Activated gamma-delta T cell (primary cell): Measurements from ENCODE around the gene CACNA1G.

Source experiments
- DNase-seq: peaks from one replicate; lab custom pipeline; 2025; lab: John Stamatoyannopoulos, UW

The CACNA1G gene

GRCh38 chr17:50588391-50589049, 28.0 kb downstream of the CACNA1G start:
- DNase-seq = no peak

DNA sequence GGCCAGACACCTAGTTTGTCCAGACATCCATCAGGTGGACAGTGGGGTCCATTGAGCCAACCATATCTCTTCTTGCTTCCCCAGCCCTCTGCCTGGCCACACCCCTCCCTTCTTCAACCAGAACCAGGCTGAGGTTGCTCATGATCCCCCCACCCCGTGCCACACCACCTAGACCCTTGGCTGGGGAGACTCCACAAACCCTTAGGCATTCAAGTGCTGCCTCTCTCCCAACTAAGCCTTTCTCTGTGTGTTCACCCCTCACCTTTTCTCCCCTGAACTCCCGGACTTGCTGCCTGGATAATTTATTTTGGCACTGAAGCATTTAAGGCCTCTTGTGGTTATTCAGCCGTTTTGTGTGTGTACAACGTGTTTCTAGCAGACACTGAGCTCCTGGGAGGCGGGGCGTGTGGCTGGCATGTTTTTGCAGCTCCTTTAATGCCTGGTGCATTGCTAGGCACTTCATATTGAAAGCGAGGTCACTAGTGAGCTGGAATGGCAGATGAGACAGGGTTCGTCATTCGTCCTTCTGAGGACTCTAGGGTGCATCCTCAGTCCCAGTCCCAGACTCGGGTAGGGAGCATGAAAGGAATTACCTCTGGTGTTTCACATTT, 28.7 kb downstream of the CACNA1G start:
- DNase-seq = no peak

GRCh38 chr17:50590946-50591737, 30.6 kb downstream of the CACNA1G start:
- DNase-seq = no peak

DNA sequence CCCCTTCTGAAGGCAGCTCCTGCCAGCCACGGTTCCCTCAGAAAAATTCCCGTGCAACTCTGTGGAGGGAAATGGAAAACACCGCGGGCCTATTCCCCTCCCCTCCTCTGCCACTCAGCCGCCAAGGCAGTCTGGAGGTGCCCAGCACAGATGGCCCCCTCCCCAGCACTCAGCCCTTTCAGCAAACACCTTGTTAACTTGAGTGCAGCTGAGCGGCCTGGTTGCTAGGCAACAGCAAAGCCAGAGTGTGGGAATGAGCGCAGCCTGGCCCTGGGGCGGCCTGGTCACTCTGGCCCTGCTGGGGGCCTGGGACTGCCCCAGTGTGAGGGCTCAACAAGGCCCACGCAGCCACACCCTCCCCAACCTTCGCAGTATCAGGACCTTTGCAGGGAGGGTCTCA, 32.8 kb downstream of the CACNA1G start:
- no peak for DNase-seq

- DNase-seq = no peak
Observed at GRCh38 chr17:50594128-50594823, 33.8 kb downstream of the CACNA1G start.

GRCh38 chr17:50594892-50595291, 34.4 kb downstream of the CACNA1G start:
- no peak for DNase-seq

GRCh38 chr17:50596191-50597037, 35.9 kb downstream of the CACNA1G start:
- no peak for DNase-seq

- DNase-seq = no peak
Observed at GRCh38 chr17:50598487-50598886, 38.0 kb downstream of the CACNA1G start.

DNA sequence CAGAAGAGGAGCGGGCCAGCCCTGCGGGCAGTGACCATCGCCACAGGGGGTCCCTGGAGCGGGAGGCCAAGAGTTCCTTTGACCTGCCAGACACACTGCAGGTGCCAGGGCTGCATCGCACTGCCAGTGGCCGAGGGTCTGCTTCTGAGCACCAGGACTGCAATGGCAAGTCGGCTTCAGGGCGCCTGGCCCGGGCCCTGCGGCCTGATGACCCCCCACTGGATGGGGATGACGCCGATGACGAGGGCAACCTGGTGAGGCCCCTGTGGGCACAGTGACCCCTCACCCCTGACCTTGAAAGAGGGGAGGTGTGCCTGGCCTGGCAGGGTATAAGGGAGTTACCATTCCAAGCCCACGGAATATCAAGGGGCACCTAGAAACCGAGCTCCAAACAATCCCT, 39.1 kb downstream of the CACNA1G start:
- no peak for DNase-seq

- no peak for DNase-seq
Observed at GRCh38 chr17:50601823-50602375, 41.4 kb downstream of the CACNA1G start.

GRCh38 chr17:50602836-50603235, 42.3 kb downstream of the CACNA1G start:
- no peak for DNase-seq

DNA sequence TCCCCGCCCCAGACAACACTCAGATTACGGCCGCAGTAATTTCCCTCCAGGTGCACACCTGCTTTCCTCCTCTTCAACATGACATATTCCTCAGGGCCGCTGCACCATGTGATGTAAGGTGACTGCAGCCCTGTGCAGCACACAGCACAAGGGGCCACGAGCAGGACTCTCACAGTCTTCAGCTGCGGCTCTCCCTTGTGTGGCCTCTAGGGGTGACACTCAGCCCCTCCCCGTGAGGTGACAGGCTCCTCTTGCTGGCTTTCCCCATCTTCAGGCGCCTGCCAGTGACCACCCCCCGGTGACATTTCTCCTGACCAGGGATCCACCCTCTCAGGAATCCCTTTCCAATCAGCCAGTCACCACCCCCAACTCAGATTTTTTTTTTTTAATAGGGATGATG, 42.8 kb downstream of the CACNA1G start:
- no peak for DNase-seq

GRCh38 chr17:50604513-50604912, 44.0 kb downstream of the CACNA1G start:
- no peak for DNase-seq

- no peak for DNase-seq
Observed at GRCh38 chr17:50605429-50605828, 44.9 kb downstream of the CACNA1G start.

DNA sequence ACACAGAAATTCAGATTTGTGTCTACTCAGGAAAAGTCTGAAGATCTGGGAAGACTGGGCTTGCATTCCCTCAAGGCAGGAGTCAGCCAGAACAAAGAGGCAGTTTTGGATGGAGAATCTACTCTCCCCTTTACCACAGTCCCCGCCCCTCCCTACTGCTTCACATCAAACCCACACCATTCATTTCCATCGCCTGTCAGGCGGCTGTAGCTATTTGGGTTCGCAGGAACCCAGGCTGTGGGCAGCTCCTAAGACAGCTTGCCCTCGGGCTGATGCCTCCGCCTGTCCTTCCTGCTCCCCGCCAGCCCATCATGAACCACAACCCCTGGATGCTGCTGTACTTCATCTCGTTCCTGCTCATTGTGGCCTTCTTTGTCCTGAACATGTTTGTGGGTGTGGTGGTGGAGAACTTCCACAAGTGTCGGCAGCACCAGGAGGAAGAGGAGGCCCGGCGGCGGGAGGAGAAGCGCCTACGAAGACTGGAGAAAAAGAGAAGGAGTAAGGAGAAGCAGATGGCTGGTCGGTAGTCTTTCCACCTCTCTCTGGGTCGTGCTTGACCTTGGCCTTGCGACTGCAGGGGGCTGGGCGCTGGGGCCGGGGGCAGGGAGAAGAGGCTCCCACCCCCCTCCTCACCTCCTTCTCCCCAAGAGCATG, 47.1 kb downstream of the CACNA1G start:
- no peak for DNase-seq

DNA sequence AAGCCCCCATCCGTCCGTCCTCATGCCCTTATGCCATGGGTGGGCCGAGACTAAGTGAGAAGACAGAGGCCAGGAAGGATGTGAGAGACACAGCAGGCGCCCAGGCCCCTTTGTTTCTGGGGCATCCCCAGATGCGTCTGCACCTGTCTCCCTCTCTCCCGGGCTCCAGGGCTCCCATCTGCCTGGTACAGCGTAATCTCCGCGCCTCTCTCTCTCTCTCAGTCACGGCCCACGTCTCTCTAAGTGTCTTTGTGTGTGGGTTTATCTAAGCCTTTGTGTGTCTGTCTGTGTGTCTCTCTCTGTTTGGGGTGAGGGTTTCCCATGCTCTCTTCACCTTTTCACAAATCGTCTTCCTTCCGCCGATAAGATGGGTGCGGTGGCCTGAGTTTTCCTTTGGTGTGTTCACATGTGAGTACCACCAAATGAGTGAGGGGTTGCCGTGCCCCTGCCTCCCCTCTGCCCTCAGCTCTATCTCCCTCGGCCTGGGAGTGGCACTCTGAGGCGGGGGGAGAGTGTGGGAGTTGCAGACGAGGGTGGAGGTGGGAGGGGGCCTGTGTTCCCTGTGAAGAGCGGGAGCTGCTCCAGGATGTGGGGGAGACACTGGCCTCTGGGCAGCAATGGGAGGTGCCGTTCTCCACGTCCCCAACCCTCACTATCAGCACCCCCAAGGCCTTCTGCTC, 48.3 kb downstream of the CACNA1G start:
- DNase-seq = no peak

DNA sequence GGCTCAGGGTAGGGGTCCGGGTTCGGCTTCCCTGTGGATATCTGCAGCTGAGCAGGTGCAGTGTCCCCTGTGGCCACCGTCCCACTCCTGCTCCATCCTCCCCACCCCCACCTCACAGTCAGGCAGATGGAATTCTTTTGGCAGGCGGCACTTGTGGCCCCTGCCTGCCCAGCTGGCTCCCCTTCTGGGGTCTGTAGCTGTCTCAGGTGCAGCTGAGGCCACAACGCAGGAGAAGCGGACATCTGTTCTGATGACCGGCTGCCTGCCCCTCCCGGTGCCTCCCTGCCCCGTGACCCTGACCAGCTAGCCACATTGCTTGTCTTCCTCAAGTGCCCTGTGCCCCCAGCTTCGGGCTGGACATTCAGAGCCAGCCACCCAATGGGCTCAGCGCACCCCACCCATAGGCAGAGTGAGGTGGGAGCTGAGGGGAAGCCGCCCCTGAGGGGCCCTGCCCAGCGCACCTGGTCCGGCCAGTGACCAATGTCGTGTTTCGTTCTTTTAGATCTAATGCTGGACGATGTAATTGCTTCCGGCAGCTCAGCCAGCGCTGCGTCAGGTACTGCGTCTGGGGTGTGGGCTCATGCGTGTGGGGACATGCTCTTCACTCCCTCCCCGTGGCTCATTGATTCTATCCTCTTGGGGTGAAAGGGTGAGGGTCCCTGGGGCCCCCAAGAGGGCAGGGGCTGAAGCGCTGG, 49.0 kb downstream of the CACNA1G start:
- DNase-seq = no peak

DNA sequence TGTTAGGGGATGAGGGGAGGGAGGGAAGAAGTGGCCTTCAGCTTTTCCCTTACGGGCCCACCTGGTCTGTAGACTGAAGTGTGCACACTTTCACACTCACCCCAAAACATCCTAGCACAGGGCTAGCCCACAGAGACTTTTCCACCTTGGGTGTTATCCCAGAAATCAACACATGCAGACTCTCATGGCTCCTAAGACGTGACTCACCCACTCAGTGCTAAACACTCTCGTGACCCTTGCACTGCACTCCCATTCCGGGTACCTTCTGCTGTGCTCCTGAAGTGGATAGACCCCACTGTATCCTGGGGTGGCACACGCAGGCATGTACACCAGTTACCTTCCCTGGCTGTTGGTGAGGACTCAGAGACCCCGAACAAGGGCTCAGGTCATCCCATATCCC, 51.1 kb downstream of the CACNA1G start:
- no peak for DNase-seq

DNA sequence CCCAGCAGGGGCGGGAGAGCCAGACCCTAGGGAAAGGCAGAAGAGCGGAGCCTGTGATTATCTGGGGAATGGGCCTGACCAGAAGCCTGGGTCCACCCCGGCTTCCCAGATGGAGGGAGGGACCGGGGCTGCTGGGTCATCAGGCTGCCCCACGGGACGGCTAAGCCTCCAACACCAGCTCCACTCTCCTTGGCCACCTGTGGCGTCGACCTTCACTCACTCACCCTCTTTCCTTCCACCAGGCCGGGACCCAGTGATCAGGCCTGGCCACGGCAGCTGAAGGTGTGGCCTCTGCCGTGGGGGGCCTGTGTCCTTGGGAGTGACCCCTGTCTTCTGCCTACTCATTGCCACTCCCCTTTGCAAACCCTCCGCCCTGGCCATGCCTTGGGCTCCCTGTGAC, 51.8 kb downstream of the CACNA1G start:
- no peak for DNase-seq
